HuH-7 (cell line): ENCODE data around the gene RNF149.
"Not testable (repeated sequence)": the region's sequence is repeated elsewhere in the genome, so short reads cannot be mapped to it uniquely, and the experiment has no call there.

Experiments used
- DNase-seq: peaks from one replicate; pipeline ENCODE4 v3.0.0; 2011; ENCODE audit warnings: low spot score

The RNF149 gene, protein sequence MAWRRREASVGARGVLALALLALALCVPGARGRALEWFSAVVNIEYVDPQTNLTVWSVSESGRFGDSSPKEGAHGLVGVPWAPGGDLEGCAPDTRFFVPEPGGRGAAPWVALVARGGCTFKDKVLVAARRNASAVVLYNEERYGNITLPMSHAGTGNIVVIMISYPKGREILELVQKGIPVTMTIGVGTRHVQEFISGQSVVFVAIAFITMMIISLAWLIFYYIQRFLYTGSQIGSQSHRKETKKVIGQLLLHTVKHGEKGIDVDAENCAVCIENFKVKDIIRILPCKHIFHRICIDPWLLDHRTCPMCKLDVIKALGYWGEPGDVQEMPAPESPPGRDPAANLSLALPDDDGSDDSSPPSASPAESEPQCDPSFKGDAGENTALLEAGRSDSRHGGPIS

DNA sequence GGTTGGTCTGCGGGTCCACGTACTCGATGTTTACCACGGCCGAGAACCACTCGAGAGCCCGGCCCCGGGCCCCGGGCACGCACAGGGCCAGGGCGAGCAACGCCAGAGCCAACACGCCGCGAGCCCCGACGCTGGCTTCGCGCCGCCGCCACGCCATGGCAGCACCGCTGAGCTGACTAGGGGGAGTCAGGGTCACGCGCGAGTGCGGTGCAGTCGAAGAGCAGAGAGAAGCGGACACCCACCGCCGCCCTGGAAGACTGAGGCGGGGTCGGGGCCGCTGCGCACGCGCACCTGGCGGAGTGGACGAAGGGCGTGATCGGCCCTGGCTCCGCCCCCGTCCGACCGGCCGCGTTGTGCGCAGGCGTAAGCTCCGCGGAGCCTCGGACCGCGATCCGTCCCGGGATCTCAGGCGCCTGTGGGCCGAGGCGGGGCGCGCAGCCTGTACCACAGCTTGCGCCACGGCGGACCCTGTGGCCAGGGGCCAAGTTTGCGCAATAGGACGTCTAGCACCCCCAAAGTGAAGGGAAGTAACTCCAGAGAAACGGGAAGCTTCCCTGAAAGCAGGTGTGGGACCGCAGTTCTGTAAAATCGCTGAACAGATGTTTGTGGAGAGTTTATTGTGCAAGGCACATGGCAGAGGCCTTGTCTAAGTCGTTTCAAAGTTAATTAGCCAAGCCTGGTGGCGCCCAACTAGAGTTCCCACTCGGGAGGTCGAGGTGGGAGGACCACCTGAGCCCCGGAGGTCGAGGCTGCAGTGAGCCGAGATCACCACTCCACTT lies at the start of gene RNF149:
Gene RNF149 (minus strand): TSS at position 270 of the 779 bp plus-strand sequence. CDS start 113 bp downstream, at position 157.
- peak; percentile 99 for DNase-seq

- DNase-seq: no peak
Measured at GRCh38 chr2:101357376-101357775, 48.9 kb upstream of the RNF149 start.

DNA sequence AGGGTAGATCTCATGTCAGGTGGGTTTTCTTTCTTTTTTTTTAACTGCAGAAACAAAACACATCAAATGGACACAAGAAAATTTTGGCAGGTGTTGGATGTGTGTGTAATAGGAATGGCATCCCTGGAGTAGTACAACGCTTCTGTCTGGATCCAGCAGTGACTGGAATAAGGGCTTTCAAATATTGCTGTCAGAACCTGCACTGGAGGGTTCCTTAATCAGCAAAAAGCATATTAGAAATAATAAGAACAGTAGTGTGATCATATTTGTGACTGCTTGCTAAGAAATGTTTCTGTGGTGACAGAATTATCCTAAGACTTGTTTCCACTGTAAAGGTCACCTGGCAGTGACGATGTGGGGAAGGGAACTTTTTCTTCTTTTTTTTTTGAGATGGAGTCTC lies 48.0 kb upstream of the RNF149 start:
- no peak for DNase-seq

GRCh38 chr2:101356055-101356454 lies 47.6 kb upstream of the RNF149 start:
- DNase-seq: no peak

GRCh38 chr2:101355401-101356054 lies 47.0 kb upstream of the RNF149 start:
- no peak for DNase-seq

- no peak for DNase-seq
Measured at GRCh38 chr2:101354420-101355311, 46.2 kb upstream of the RNF149 start.

DNA sequence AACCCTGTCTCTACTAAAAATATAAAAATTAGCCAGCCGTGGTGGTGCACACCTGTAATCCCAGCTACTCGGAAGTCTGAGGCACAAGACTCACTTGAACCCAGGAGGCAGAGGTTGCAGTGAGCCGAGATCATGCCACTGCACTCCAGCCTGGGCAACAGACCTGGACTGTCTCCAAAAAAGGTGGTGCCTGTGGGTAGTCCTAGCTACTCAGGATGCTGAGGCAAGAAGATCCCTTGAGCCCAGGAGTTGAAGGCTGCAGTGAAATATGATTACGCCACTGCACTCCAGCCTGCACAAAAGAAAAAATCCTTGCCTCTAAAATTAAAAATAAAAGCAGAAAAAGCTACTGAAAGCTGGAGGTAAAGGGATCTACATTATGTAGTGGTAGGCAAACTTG lies 44.1 kb upstream of the RNF149 start:
- not testable (repeated sequence) for DNase-seq

DNA sequence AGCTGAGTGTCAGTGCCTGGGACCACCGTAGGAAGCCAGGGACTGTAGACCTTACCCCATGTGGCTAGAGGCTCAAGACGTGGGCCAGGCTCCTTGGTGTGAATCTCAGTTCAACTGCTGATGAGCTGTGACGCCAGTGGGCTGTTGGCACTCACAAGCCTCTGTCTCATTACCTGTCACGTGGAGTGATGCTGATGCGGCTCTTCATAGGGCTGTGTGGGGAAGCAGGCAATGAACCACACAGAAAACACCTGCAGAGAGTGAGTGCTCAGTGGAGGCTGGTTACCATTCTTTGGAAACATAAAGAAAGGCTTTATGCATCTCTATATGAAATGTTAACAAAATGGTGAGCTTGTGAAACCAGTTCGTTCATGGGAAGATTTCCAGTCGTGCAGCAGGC lies 42.7 kb upstream of the RNF149 start:
- no peak for DNase-seq

DNA sequence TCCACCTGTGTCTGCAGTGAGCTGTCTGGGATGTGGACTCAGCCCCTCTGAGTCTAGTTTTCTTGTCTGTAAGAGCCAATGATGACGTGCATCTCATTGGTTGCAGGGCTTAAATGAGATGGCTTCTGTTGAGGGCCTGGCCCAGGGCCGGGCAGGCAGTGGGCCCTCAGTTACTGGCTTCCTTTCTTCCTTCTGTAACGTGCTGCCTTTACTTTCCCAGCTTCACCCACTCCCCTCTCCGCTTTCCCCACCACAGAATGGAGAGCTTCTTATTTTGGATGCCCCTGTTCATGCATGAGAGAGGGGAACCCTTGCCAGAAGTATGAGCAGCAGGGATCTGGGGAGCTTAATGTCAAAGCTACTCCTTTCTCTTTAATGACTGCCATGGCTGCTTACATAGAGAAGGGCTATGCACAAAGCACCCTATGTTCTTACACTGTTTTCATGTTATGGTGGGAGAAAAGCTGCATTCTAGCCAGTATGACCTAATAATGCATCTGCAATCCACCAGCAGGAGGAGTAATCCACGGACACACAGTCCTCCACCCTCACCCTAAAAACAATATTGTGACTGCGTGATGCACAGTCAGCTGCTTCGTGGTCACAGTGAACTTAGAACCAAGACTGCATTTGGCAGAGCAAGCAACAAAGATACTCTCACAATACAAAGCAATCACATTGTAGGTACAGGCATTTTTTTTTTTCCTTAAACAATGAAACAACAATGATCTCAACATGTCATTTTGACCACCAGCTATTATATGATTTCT lies 41.6 kb upstream of the RNF149 start:
- peak; percentile 45 for DNase-seq

DNA sequence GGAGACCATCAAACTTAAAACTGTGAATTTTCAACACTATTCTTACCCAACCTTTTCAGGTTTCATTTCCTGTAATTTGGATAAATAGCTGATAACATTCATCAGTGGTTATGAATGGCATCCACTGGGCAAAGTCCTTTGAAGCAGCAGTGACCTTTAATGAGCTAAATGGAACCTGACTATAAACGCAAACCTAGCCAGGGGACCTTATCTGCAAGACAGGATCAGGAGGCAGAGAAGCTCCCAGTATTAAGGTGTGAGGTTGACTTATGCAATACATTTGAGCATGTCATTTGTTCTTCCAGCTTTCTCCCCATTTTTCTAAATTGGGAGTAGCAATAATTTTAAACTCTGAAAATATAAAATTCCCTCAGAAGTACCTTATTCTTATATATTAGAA lies 40.4 kb upstream of the RNF149 start:
- DNase-seq: peak; percentile 73

DNA sequence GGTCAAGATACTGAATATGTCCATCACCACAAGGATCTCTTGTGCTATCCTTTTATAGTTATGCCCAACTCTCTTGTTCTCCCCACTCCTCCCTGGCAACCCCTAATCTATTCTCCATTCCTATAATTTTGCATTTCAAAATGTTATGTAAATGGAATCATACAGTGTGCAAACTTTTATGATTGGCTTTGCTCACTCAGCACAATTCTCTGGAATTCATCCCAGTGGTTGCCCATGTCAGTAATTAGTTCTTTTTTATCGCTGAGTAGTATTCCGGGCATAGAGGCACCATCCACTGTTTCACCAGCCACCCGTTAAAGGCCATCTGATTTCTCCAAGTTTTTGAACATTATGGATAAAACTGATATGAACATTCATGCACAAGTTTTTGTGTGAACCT lies 38.4 kb upstream of the RNF149 start:
- no peak for DNase-seq

GRCh38 chr2:101344137-101344536 lies 35.6 kb upstream of the RNF149 start:
- DNase-seq: no peak

DNA sequence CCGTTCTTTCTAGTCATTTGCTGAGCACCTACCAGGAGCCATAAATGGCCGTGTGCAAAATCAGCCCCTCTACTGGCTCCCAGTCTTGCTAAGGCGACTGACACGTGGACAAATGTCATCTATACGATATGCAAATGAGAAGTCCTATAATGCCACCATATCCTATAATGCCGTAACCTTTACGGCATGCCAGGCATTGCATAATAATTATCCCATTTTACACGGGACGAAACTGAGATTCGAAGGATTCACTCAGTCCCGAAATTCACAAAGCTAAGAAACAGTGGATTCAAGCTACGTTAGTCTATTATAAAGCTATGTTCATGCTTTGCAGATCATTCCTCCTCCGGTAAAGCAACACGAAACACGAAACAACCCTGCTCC lies 34.1 kb upstream of the RNF149 start:
- DNase-seq: no peak

- DNase-seq: peak; percentile 82
Measured at GRCh38 chr2:101341901-101342624, 33.6 kb upstream of the RNF149 start.

DNA sequence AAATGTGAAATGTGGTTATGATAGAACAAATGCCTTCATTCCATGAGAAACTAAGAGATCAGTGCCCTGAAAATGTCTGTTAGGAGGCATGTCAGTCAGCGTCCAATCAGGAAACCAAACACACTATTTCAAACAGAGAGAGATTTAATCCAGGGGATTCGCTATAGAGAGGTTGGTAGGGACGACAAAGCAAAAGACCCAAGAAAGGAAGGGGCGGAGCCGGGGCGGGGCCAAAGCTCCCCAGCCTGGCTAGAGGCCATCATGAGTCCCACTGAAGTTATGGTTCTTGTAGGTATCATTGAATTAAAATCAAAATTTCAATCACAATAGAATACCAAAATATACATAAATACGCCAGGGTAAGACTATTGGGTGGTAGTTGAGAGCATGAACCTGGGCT lies 32.9 kb upstream of the RNF149 start:
- no peak for DNase-seq

- DNase-seq: no peak
Measured at GRCh38 chr2:101340141-101340551, 31.6 kb upstream of the RNF149 start.

GRCh38 chr2:101339266-101339880 lies 30.9 kb upstream of the RNF149 start:
- DNase-seq: no peak

- no peak for DNase-seq
Measured at GRCh38 chr2:101337877-101338276, 29.4 kb upstream of the RNF149 start.

GRCh38 chr2:101332885-101333766 lies 24.6 kb upstream of the RNF149 start:
- DNase-seq: no peak
